OCI-LY1 (cell line): Measurements from ENCODE around the gene ASB13.

Source experiments
- CTCF ChIP-seq: fragments of 200-600 bp; sonication (generic), shearing (Covaris generic); IDR thresholded peaks from 2 replicates; pipeline ENCODE4 v1.5.1; 2017; ENCODE audit warnings: mild to moderate bottlenecking, antibody characterized with exemption, low read length, moderate library complexity, mixed read lengths
- EZH2 ChIP-seq: fragments of 200-600 bp; sonication (generic), shearing (Covaris generic); IDR thresholded peaks from 2 replicates; pipeline ENCODE4 v1.8.0; 2017; ENCODE audit warnings: borderline replicate concordance, mixed run types, mild to moderate bottlenecking, antibody characterized with exemption, low read length, moderate library complexity, mixed read lengths

- no peak for TF ChIP-seq CTCF
- no peak for TF ChIP-seq EZH2
Measured at GRCh38 chr10:5661043-5661442, 5.4 kb downstream of the ASB13 start.
